K562 (cell line): Measurements from ENCODE around the gene ARMC12. TPM values are rescaled to one million over a fixed set of nuclear protein-coding genes. Genes with fewer than 3 reads are reported as not detected.

Experiments
- ATAC-seq: fragments of 200-7000 bp; cut with Tn5 transposase; 3 replicates; pipeline ENCODE4 v1.9.1; 2020; ENCODE audit warnings: moderate library complexity
- BruUV-seq: library from RNA; stranded (reverse); fragments of 400-500 nt; replicated peaks from 2 replicates; lab custom pipeline; 2021; lab: Mats Ljungman, UMichigan
- CTCF ChIA-PET: fragments of 300-600 bp; formaldehyde crosslinking; extraction: SDS; loops from one replicate; lab custom pipeline; 2021; ENCODE audit warnings: low intra/inter-chr PET ratio; lab: Yijun Ruan, JAX
- POLR2A ChIA-PET: fragments of 300-600, 350-650 bp; sonication (Branson Sonifier 250); formaldehyde crosslinking; extraction: SDS; loops from one replicate; lab custom pipeline; 2021; ENCODE audit warnings: antibody characterized with exemption, inconsistent platforms; lab: Yijun Ruan, JAX
- DNase-seq, 4 experiments: peaks; one replicate each; pipeline versions ENCODE4 v3.0.0 to v3.0.0-alpha.2; 2011 to 2018; ENCODE audit warnings: low spot score in 3 of 4, mixed read lengths in 3 of 4; ENCODE audit errors: extremely low read depth in 1 of 4
- FAIRE-seq: peaks from 2 replicates; lab custom pipeline; 2011; peaks lifted over from hg19 to GRCh38; lab: Jason Lieb, UNC
- H2AFZ ChIP-seq: 2 replicates; pipeline ENCODE4 v1.6.0; 2011; ENCODE audit warnings: low read depth, low read length, control low read depth, inconsistent platforms
- H3K27ac ChIP-seq: fragments of 200-600 bp; 3 replicates; pipeline ENCODE4 v1.8.0; 2011; ENCODE audit warnings: low read depth, mild to moderate bottlenecking, control low read depth, inconsistent platforms, low read length, moderate library complexity, mixed read lengths; ENCODE audit errors: extremely low read depth
- H3K27me3 ChIP-seq, 2 experiments: fragments of 300-600 bp in 1 of 2; 2 replicates in 1 of 2; 3 replicates in 1 of 2; pipeline versions ENCODE4 v1.6.0 to v1.8.0; 2011; ENCODE audit warnings: inconsistent platforms in 2 of 2, low read length in 2 of 2, mild to moderate bottlenecking in 1 of 2, mixed read lengths in 1 of 2, moderate library complexity in 1 of 2; ENCODE audit not compliant: control insufficient read depth in 2 of 2, insufficient read depth in 2 of 2
- H3K36me3 ChIP-seq: fragments of 300-600 bp; 3 replicates; pipeline ENCODE4 v1.8.0; 2011; ENCODE audit warnings: mild to moderate bottlenecking, low read length, inconsistent platforms; ENCODE audit not compliant: control insufficient read depth, insufficient read depth
- H3K4me1 ChIP-seq, 2 experiments: fragments of 200-600 bp in 1 of 2; replicated peaks in 1 of 2; 2 replicates in 1 of 2; 3 replicates in 1 of 2; pipeline versions ENCODE4 v1.5.1 to v1.8.0; 2011; ENCODE audit warnings: inconsistent platforms in 2 of 2, low read length in 2 of 2, mild to moderate bottlenecking in 1 of 2, mixed read lengths in 1 of 2, moderate library complexity in 1 of 2; ENCODE audit not compliant: control insufficient read depth in 2 of 2, insufficient read depth in 2 of 2
- H3K4me2 ChIP-seq: 2 replicates; pipeline ENCODE4 v1.6.1; 2011; ENCODE audit warnings: low read length, control low read depth, inconsistent platforms, mixed read lengths; ENCODE audit not compliant: insufficient read depth
- H3K4me3 ChIP-seq: fragments of 200-600 bp; sonication (generic), shearing (Covaris generic); 2 replicates; pipeline ENCODE4 v1.5.1; 2016; ENCODE audit warnings: control low read depth, inconsistent platforms
- H3K79me2 ChIP-seq: fragments of 200-600 bp; 3 replicates; pipeline ENCODE4 v1.8.0; 2011; ENCODE audit warnings: low read length, inconsistent platforms; ENCODE audit not compliant: control insufficient read depth, insufficient read depth
- H3K9ac ChIP-seq, 2 experiments: 2 replicates each; pipeline versions ENCODE4 v1.6.0 to v1.6.1; 2011; ENCODE audit warnings: low read depth in 2 of 2, low read length in 2 of 2, control low read depth in 1 of 2, inconsistent platforms in 1 of 2, mild to moderate bottlenecking in 1 of 2, mixed read lengths in 1 of 2; ENCODE audit not compliant: insufficient read depth in 1 of 2
- H3K9me1 ChIP-seq: one replicate; pipeline ENCODE4 v1.6.0; 2011; ENCODE audit warnings: inconsistent platforms, mild to moderate bottlenecking, low read length, moderate library complexity; ENCODE audit not compliant: control insufficient read depth, insufficient read depth
- H3K9me3 ChIP-seq: replicated peaks from 2 replicates; pipeline ENCODE4 v1.5.1; 2011; ENCODE audit warnings: low read depth, low read length, inconsistent platforms; ENCODE audit not compliant: control insufficient read depth, insufficient read depth
- H4K20me1 ChIP-seq: replicated peaks from 2 replicates; pipeline ENCODE4 v1.6.1; 2011; ENCODE audit warnings: low read length, inconsistent platforms, mixed read lengths; ENCODE audit not compliant: control insufficient read depth, insufficient read depth
- BCL6 ChIP-seq: fragments of 250-450 bp; sonication (Bioruptor Pico); IDR thresholded peaks from 2 replicates; pipeline ENCODE4 v1.4.0; 2020
- CCAR2 ChIP-seq: fragments of 200-400 bp; formaldehyde crosslinking; IDR thresholded peaks from 2 replicates; pipeline ENCODE4 v1.6.1; 2017; ENCODE audit warnings: mild to moderate bottlenecking, low read depth, low read length
- CHAMP1 ChIP-seq: fragments of 450-650 bp; IDR thresholded peaks from 2 replicates; pipeline ENCODE4 v1.6.1; 2016; ENCODE audit warnings: mild to moderate bottlenecking
- DDX20 ChIP-seq: fragments of 450-650 bp; IDR thresholded peaks from 2 replicates; pipeline ENCODE4 v1.6.1; 2016; ENCODE audit warnings: missing genetic modification characterization, low read depth, mild to moderate bottlenecking, missing compliant biosample characterization, moderate library complexity
- FOXK1 ChIP-seq: sonication (generic); formaldehyde crosslinking; IDR thresholded peaks from 2 replicates; pipeline ENCODE4 v1.8.0; 2022; ENCODE audit warnings: missing genetic modification reagents, mild to moderate bottlenecking, borderline replicate concordance
- HEY1 ChIP-seq: fragments of 250-450 bp; sonication (Bioruptor Pico); IDR thresholded peaks from 2 replicates; pipeline ENCODE4 v1.5.0; 2020; ENCODE audit warnings: mild to moderate bottlenecking, moderate library complexity, borderline replicate concordance
- NR2C1 ChIP-seq, 2 experiments: fragments of 450-650 bp; IDR thresholded peaks; 2 replicates each; pipeline ENCODE4 v1.6.1; 2017; ENCODE audit warnings: mild to moderate bottlenecking in 2 of 2, antibody characterized with exemption in 1 of 2, inconsistent platforms in 1 of 2, missing compliant biosample characterization in 1 of 2, missing genetic modification characterization in 1 of 2
- PHB2 ChIP-seq: fragments of 450-650 bp; IDR thresholded peaks from 2 replicates; pipeline ENCODE4 v1.6.1; 2017; ENCODE audit warnings: low read depth
- RBM17 ChIP-seq: fragments of 200-400 bp; formaldehyde crosslinking; IDR thresholded peaks from 2 replicates; pipeline ENCODE4 v1.6.1; 2017; ENCODE audit warnings: low read depth, mild to moderate bottlenecking, low read length, borderline replicate concordance
- TAL1 ChIP-seq: fragments of 450-650 bp; IDR thresholded peaks from 2 replicates; pipeline ENCODE4 v1.6.1; 2016; ENCODE audit warnings: mild to moderate bottlenecking
- TFE3 ChIP-seq: fragments of 450-650 bp; formaldehyde crosslinking; IDR thresholded peaks from 2 replicates; pipeline ENCODE4 v1.4.0; 2020; ENCODE audit warnings: mild to moderate bottlenecking, mixed read lengths
- ZBTB17 ChIP-seq: fragments of 450-650 bp; formaldehyde crosslinking; IDR thresholded peaks from 2 replicates; pipeline ENCODE4 v1.4.0; 2020; ENCODE audit warnings: mild to moderate bottlenecking
- ZNF224 ChIP-seq: sonication (generic); formaldehyde crosslinking; IDR thresholded peaks from 2 replicates; pipeline ENCODE4 v1.8.0; 2022; ENCODE audit warnings: mild to moderate bottlenecking, missing genetic modification reagents
- ZNF830 ChIP-seq: fragments of 250-450 bp; sonication (Bioruptor Pico); IDR thresholded peaks from 2 replicates; pipeline ENCODE4 v1.5.0; 2021; ENCODE audit warnings: mild to moderate bottlenecking
- ZSCAN32 ChIP-seq: fragments of 450-650 bp; formaldehyde crosslinking; IDR thresholded peaks from 2 replicates; pipeline ENCODE4 v1.4.0; 2020; ENCODE audit warnings: mild to moderate bottlenecking, moderate library complexity
- WGBS: fragments of 100-300 bp; shearing (Covaris generic); methylation state at CpG from one replicate; pipeline ENCODE4 v1.1.6; 2016; ENCODE audit warnings: low coverage, mixed read lengths; ENCODE audit not compliant: insufficient coverage; ENCODE audit errors: missing lambda C conversion rate; 5-methylcytosine and 5-hydroxymethylcytosine counted together
- in situ Hi-C: fragments of 300-500 bp; cut with MboI; formaldehyde crosslinking; loops from 4 replicates; pipeline ENCODE4 v1.15.0; 2018; ENCODE audit warnings: inconsistent platforms, mixed read lengths
- intact Hi-C: fragments of 100-400 bp; cut with micrococcal nuclease; formaldehyde crosslinking; loops from 2 replicates; pipeline ENCODE4 v1.14.2; 2022
- polyA plus RNA-seq, 8 experiments: library from polyadenylated mRNA; depleted of rRNA in 4 of 8; stranded (reverse) in 5 of 8; unstranded in 3 of 8; fragments of >200 nt; fragmentation: Nextera tagmentation in 2 of 8; fragmentation: Illumina TruSeq in 1 of 8; extraction: Ambion mirVana in 2 of 8; extraction: Trizol in 1 of 8; gene quantifications; 2 replicates each; pipeline versions ENCODE4 v1.2.1 to v1.2.3, GENCODE V29; 2011 to 2014; ENCODE audit warnings: inconsistent platforms in 1 of 8, missing spikeins in 1 of 8
- total RNA-seq, 7 experiments: library from RNA; depleted of rRNA in 6 of 7; stranded (reverse); fragments of >200 nt in 6 of 7; fragmentation: Illumina TruSeq in 2 of 7; extraction: Trizol in 2 of 7; gene quantifications; 2 replicates each; pipeline versions ENCODE4 v1.2.1 to v1.2.3, GENCODE V29; 2011 to 2021; ENCODE audit warnings: low replicate concordance in 1 of 7

ARMC12 gene
- total and polyA plus RNA-seq, 9 of the 15 experiments (the other 6 are each of a cell fraction or from before 2014, with no cell fraction given) = 0.09 to 0.58 (median 0.31) TPM; not detected in 3

GRCh38 chr6:35771343-35771627 lies 34.5 kb downstream of the ARMC12 start:
- WGBS = 6% methylated on average over 5 of the region's 5 CpGs
- ATAC-seq = peak; percentile 37; the same call in 2 of the 3 replicates
- in situ Hi-C loops = no loop called here

GRCh38 chr6:35774116-35774794 lies 37.4 kb downstream of the ARMC12 start:
- DNase-seq = no peak
- no peak for ATAC-seq
- peaks cover 26 to 70% of the 10 kb centered on the region in 2 experiments for H3K27me3 ChIP-seq
- in situ Hi-C loops = no loop called here
- no peak overlapping the region for H2AFZ ChIP-seq
- H3K4me2 ChIP-seq = no peak overlapping the region
- 7% methylated on average over 11 of the region's 11 CpGs for WGBS
- no peak overlapping the region for H3K9ac ChIP-seq
- FAIRE-seq = no peak
- H3K4me3 ChIP-seq = no peak overlapping the region
- H3K79me2 ChIP-seq = no peaks in the 10 kb centered on the region
- H4K20me1 ChIP-seq = 0 out of 2 replicates have a peak, but pooled peaks cover under 1% of the 10 kb centered on the region
- H3K27ac ChIP-seq = no peak overlapping the region
- BruUV-seq = no TSS peak
- no peaks in the 10 kb centered on the region for H3K9me3 ChIP-seq
- intact Hi-C loops = no loop called here
- ChIA-PET CTCF (no interaction called here), POLR2A (interaction anchor here (1.1 to 1.5 kb wide), 2 partner anchors 10 to 14 kb away, joined by 4 to 7 read pairs; no protein-coding TSS in a partner anchor)
- no peaks in the 10 kb centered on the region for H3K9me1 ChIP-seq
- H3K4me1 ChIP-seq = peaks cover 0 to 14% of the 10 kb centered on the region in 2 experiments; a peak in 2 of 5 replicates
- H3K36me3 ChIP-seq = no peaks in the 10 kb centered on the region
- TF ChIP-seq TFE3 (CRISPR knock-in tag) (peak; percentile 75), ZBTB17 (CRISPR knock-in tag) (no peak), CCAR2 (no peak), FOXK1 (CRISPR knock-in tag) (no peak), CHAMP1 (no peak), TAL1 (no peak), HEY1 (no peak), BCL6 (CRISPR knock-in tag) (no peak), ZSCAN32 (CRISPR knock-in tag) (no peak)

More at GRCh38 chr6:35771343-35771627, 34.5 kb downstream of the ARMC12 start:
- no peak overlapping the region for H2AFZ ChIP-seq
- H3K4me2 ChIP-seq = no peak overlapping the region
- CTCF ChIA-PET = no interaction called here
- no peak for FAIRE-seq
- POLR2A ChIA-PET = interaction anchor here (0.6 to 1.5 kb wide), 7 partner anchors 13 to 319 kb away, joined by 3 to 4 read pairs (median 3); no protein-coding TSS in a partner anchor
- no TSS peak for BruUV-seq
- H3K4me3 ChIP-seq = no peak overlapping the region
- no peaks in the 10 kb centered on the region for H3K9me1 ChIP-seq
- no peak for TF ChIP-seq NR2C1 (IDR thresholded peaks at IDR 0.05)
- no peak for TF ChIP-seq NR2C1 (tag; IDR thresholded peaks at IDR 0.05)
- TF ChIP-seq ZNF830 = no peak
- TF ChIP-seq ZNF224 = no peak
- TF ChIP-seq PHB2 = no peak
- no peak for TF ChIP-seq DDX20
- TF ChIP-seq RBM17 = no peak
- DNase-seq = no peak
- H3K9ac ChIP-seq = peak overlapping the region in 1 of 2 experiments; percentile 62; a peak in 2 of 4 replicates
- H3K4me1 ChIP-seq = peaks cover 0 to 8% of the 10 kb centered on the region in 2 experiments; a peak in 2 of 5 replicates
- H3K27me3 ChIP-seq = peaks cover 20 to 58% of the 10 kb centered on the region in 2 experiments
- no peaks in the 10 kb centered on the region for H3K9me3 ChIP-seq
- no peaks in the 10 kb centered on the region for H3K79me2 ChIP-seq
- intact Hi-C loops = no loop called here
- no peak overlapping the region for H3K27ac ChIP-seq
- no peaks in the 10 kb centered on the region for H3K36me3 ChIP-seq
- H4K20me1 ChIP-seq = no peaks in the 10 kb centered on the region
